WTC11 (cell line): Measurements from ENCODE around the gene ADGRL2. TPM values are rescaled to one million over a fixed set of nuclear protein-coding genes. Genes with fewer than 3 reads are reported as not detected.
A peak's percentile ranks its signal among the peaks of the same experiment; 100 is the strongest.

Experiments used
- ATAC-seq: fragments of 200-7000 bp; cut with Tn5 transposase; 2 replicates; pipeline ENCODE4 v1.10.0; 2021; ENCODE audit warnings: mild to moderate bottlenecking, moderate library complexity
- CTCF ChIA-PET: fragments of 300-600 bp; sonication (Branson Sonifier 250); formaldehyde crosslinking; loops from one replicate; lab custom pipeline; 2021; ENCODE audit warnings: antibody characterized with exemption; lab: Charles Lee
- POLR2A ChIA-PET: fragments of 350-600 bp; sonication (Branson Sonifier 250); formaldehyde crosslinking; loops from one replicate; lab custom pipeline; 2021; ENCODE audit warnings: antibody characterized with exemption; lab: Charles Lee
- DNase-seq: peaks from one replicate; pipeline ENCODE4 v3.0.0; 2021; ENCODE audit warnings: low spot score
- H3K27ac Mint-ChIP-seq: 2 replicates; pipeline ENCODE4 v1.8.0; 2021; ENCODE audit warnings: mixed read lengths
- H3K27me3 Mint-ChIP-seq: 2 replicates; pipeline ENCODE4 v1.8.0; 2021; ENCODE audit warnings: low read depth, mild to moderate bottlenecking, moderate library complexity, mixed read lengths
- H3K36me3 Mint-ChIP-seq: 2 replicates; pipeline ENCODE4 v1.8.0; 2021; ENCODE audit warnings: mixed read lengths
- H3K4me1 Mint-ChIP-seq: 2 replicates; pipeline ENCODE4 v1.8.0; 2022; ENCODE audit warnings: mixed read lengths
- H3K4me3 Mint-ChIP-seq: 2 replicates; pipeline ENCODE4 v1.8.0; 2021; ENCODE audit warnings: mild to moderate bottlenecking, moderate library complexity, mixed read lengths
- H3K9me3 Mint-ChIP-seq: 2 replicates; pipeline ENCODE4 v1.8.0; 2021; ENCODE audit warnings: mixed read lengths
- ATF1 ChIP-seq: sonication (generic); formaldehyde crosslinking; IDR thresholded peaks from 2 replicates; pipeline ENCODE4 v1.8.1; 2023; ENCODE audit warnings: mild to moderate bottlenecking, moderate library complexity, missing genetic modification reagents
- CDX4 ChIP-seq: fragments of 250-450 bp; sonication (Bioruptor Pico); IDR thresholded peaks from 2 replicates; pipeline ENCODE4 v1.9.0; 2021; ENCODE audit warnings: moderate library complexity, mild to moderate bottlenecking, inconsistent platforms, borderline replicate concordance
- CREB1 ChIP-seq: sonication (generic); formaldehyde crosslinking; IDR thresholded peaks from 2 replicates; pipeline ENCODE4 v1.8.0; 2023; ENCODE audit warnings: mild to moderate bottlenecking, missing genetic modification reagents
- ELF4 ChIP-seq: sonication (generic); formaldehyde crosslinking; IDR thresholded peaks from 2 replicates; pipeline ENCODE4 v1.8.1; 2022; ENCODE audit warnings: low read depth, mild to moderate bottlenecking, moderate library complexity, missing genetic modification reagents
- EMX1 ChIP-seq: fragments of 250-450 bp; sonication (Bioruptor Pico); IDR thresholded peaks from 2 replicates; pipeline ENCODE4 v1.8.0; 2021; ENCODE audit warnings: mild to moderate bottlenecking
- GABPB1 ChIP-seq: sonication (generic); formaldehyde crosslinking; IDR thresholded peaks from 2 replicates; pipeline ENCODE4 v1.8.1; 2023; ENCODE audit warnings: mild to moderate bottlenecking, missing genetic modification reagents
- HMGA2 ChIP-seq: fragments of 250-450 bp; sonication (Bioruptor Pico); IDR thresholded peaks from 2 replicates; pipeline ENCODE4 v1.4.0; 2021; ENCODE audit warnings: mild to moderate bottlenecking, moderate library complexity
- KAT7 ChIP-seq: sonication (generic); formaldehyde crosslinking; IDR thresholded peaks from 2 replicates; pipeline ENCODE4 v1.8.1; 2023; ENCODE audit warnings: missing genetic modification reagents, mild to moderate bottlenecking, borderline replicate concordance
- NFYB ChIP-seq: sonication (generic); formaldehyde crosslinking; conservative IDR thresholded peaks from 2 replicates; pipeline ENCODE4 v1.8.0; 2022; ENCODE audit warnings: low read depth, missing genetic modification reagents
- NR1H2 ChIP-seq: sonication (generic); formaldehyde crosslinking; IDR thresholded peaks from 2 replicates; pipeline ENCODE4 v1.9.0; 2021; ENCODE audit warnings: mild to moderate bottlenecking, moderate library complexity, missing genetic modification reagents
- PRDM15 ChIP-seq: sonication (generic); formaldehyde crosslinking; IDR thresholded peaks from 2 replicates; pipeline ENCODE4 v1.8.0; 2022; ENCODE audit warnings: missing genetic modification reagents
- RELA ChIP-seq: sonication (generic); formaldehyde crosslinking; IDR thresholded peaks from 2 replicates; pipeline ENCODE4 v1.8.1; 2022; ENCODE audit warnings: missing genetic modification reagents, mild to moderate bottlenecking, borderline replicate concordance
- SOX15 ChIP-seq: fragments of 250-450 bp; sonication (Bioruptor Pico); IDR thresholded peaks from 2 replicates; pipeline ENCODE4 v1.9.0; 2021; ENCODE audit warnings: mild to moderate bottlenecking
- SP1 ChIP-seq: sonication (generic); formaldehyde crosslinking; conservative IDR thresholded peaks from 2 replicates; pipeline ENCODE4 v1.8.1; 2022; ENCODE audit warnings: missing genetic modification reagents
- TEAD1 ChIP-seq: sonication (generic); formaldehyde crosslinking; IDR thresholded peaks from 2 replicates; pipeline ENCODE4 v1.8.0; 2022; ENCODE audit warnings: mild to moderate bottlenecking, missing genetic modification reagents
- USF2 ChIP-seq: sonication (generic); formaldehyde crosslinking; IDR thresholded peaks from 2 replicates; pipeline ENCODE4 v1.8.1; 2023; ENCODE audit warnings: mild to moderate bottlenecking, missing genetic modification reagents, moderate library complexity
- ZMAT4 ChIP-seq: fragments of 250-450 bp; sonication (Bioruptor Pico); IDR thresholded peaks from 2 replicates; pipeline ENCODE4 v1.9.0; 2021; ENCODE audit warnings: mild to moderate bottlenecking
- ZNF232 ChIP-seq: sonication (generic); formaldehyde crosslinking; IDR thresholded peaks from 2 replicates; pipeline ENCODE4 v1.8.0; 2022; ENCODE audit warnings: mild to moderate bottlenecking, missing genetic modification reagents
- ZNF396 ChIP-seq: fragments of 250-450 bp; sonication (Bioruptor Pico); IDR thresholded peaks from 2 replicates; pipeline ENCODE4 v1.8.0; 2021; ENCODE audit warnings: mild to moderate bottlenecking, moderate library complexity, borderline replicate concordance
- ZNF512 ChIP-seq: sonication (generic); formaldehyde crosslinking; IDR thresholded peaks from 2 replicates; pipeline ENCODE4 v1.8.1; 2022; ENCODE audit warnings: missing genetic modification reagents, borderline replicate concordance
- ZNF671 ChIP-seq: fragments of 250-450 bp; sonication (Bioruptor Pico); IDR thresholded peaks from 2 replicates; pipeline ENCODE4 v1.8.0; 2021; ENCODE audit warnings: mild to moderate bottlenecking
- total RNA-seq: library from RNA; stranded (reverse); gene quantifications from 3 replicates; pipeline ENCODE4 v1.2.3, GENCODE V29; 2021

ADGRL2 gene
- total RNA-seq, 1 experiment from 2014 or later = 71.6 TPM

- no peak for TF ChIP-seq ZNF232 (CRISPR knock-in tag)
Measured at GRCh38 chr1:81834268-81834667, 33.5 kb downstream of the ADGRL2 start (continued).

GRCh38 chr1:81834921-81835698 is 34.4 kb downstream of the ADGRL2 start:
- peaks cover 52% of the 10 kb centered on the region for H3K4me1 Mint-ChIP-seq
- POLR2A ChIA-PET = no interaction called here
- 0 out of 2 replicates have a peak overlapping the region, but pooled peaks have one; percentile 4 for H3K4me3 Mint-ChIP-seq
- H3K9me3 Mint-ChIP-seq = no peaks in the 10 kb centered on the region
- peaks cover 8% of the 10 kb centered on the region for H3K36me3 Mint-ChIP-seq
- DNase-seq (no peak), ATAC-seq (peak; percentile 47; the same call in 1 of the 2 replicates)
- no peaks in the 10 kb centered on the region for H3K27me3 Mint-ChIP-seq
- CTCF ChIA-PET = interaction anchor here (0.7 to 1.1 kb wide), 2 partner anchors 23 to 286 kb away, joined by 3 read pairs; no protein-coding TSS in a partner anchor
- TF ChIP-seq SP1 (CRISPR knock-in tag) (no peak), KAT7 (no peak), PRDM15 (no peak), ZNF232 (CRISPR knock-in tag) (no peak)
- peak overlapping the region; percentile 63 for H3K27ac Mint-ChIP-seq

GRCh38 chr1:81836007-81836626 is 35.4 kb downstream of the ADGRL2 start:
- ChIA-PET CTCF (interaction anchor here (0.7 kb wide), 1 partner anchor 24 kb away, joined by 3 read pairs; no protein-coding TSS in a partner anchor), POLR2A (no interaction called here)
- ATAC-seq (no peak), DNase-seq (no peak)
- Mint-ChIP-seq H3K4me1 (peaks cover 52% of the 10 kb centered on the region), H3K4me3 (no peak overlapping the region), H3K36me3 (peaks cover 10% of the 10 kb centered on the region), H3K27me3 (no peaks in the 10 kb centered on the region), H3K9me3 (no peaks in the 10 kb centered on the region), H3K27ac (no peak overlapping the region)
- TF ChIP-seq CDX4 (no peak), TEAD1 (CRISPR knock-in tag) (no peak), ZNF396 (CRISPR knock-in tag) (no peak), SP1 (CRISPR knock-in tag) (no peak), ZNF512 (no peak), SOX15 (no peak), PRDM15 (no peak), ELF4 (CRISPR knock-in tag) (no peak), RELA (CRISPR knock-in tag) (no peak), ZMAT4 (no peak), NFYB (CRISPR knock-in tag) (no peak), USF2 (CRISPR knock-in tag) (no peak), ATF1 (CRISPR knock-in tag) (no peak), HMGA2 (CRISPR knock-in tag) (no peak), NR1H2 (CRISPR knock-in tag) (no peak), ZNF671 (CRISPR knock-in tag) (no peak), EMX1 (CRISPR knock-in tag) (no peak), GABPB1 (CRISPR knock-in tag) (no peak), CREB1 (CRISPR knock-in tag) (no peak)
